ENCODE data around the gene PKP4. TPM values are rescaled to one million over a fixed set of nuclear protein-coding genes. Genes with fewer than 3 reads are reported as not detected.
A peak's percentile ranks its signal among the peaks of the same experiment; 100 is the strongest.

The PKP4 gene
- total and polyA plus RNA-seq, 3 donors from 2014 or later: 42.5 to 60.5 (median 60.0) TPM

DNA sequence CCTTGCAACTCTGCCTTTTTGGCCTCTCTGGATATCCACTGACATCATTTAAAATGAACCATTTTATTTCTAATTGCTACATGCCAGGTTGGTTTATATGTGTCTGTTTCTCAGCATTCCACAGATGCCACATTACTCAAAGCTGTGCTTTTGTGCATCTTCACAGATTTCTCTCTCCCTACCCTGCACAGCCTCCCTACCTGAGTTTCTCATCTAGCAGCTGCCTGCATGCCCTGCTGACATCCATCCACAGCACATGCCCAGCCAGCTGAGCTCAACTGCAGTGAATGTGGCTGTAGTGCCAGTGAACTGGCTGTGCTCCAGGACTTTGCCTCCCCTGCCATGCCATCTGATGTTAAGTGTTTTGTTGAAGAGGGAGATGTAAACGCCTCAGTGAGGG lies 44.5 kb downstream of the PKP4 start:
- WGBS, 2 donors: 75 to 82% methylated on average over 1 of the region's 1 CpG
- peak; percentile 60 for DNase-seq

DNA sequence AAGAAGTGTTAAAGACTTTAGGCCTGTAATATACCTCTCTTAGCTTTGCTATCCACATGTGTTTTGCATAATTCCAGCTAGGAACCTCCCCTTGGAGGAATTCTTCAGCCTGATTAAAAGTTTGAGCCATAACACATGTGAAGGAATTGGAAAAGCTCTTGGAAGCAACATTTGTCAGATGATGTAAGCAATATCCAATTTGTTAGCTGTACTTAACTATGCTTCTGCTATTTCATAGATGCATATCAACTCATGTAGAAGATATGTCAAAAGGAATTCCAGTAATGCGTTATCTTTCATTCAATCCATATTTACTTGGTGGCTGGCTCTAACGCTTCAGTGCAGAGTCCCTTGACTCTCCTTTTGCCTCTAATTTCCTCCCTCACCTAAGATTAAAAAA lies 46.2 kb downstream of the PKP4 start:
- Histone ChIP-seq H3K4me3 (no peak overlapping the region), H3K27ac (no peak overlapping the region), H3K9me3 (no peaks in the 10 kb centered on the region), H3K36me3 (ENCODE audit: low read depth, missing control alignments) (no peaks in the 10 kb centered on the region), H3K27me3 (no peaks in the 10 kb centered on the region), H3K4me1 (peaks cover 14% of the 10 kb centered on the region)
- TF ChIP-seq POLR2A (IDR thresholded peaks at IDR 0.05) (no peak), CTCF (IDR thresholded peaks at IDR 0.05) (no peak)
- intact Hi-C loops (cut with DNase I; ENCODE audit: low total_unique reads): no loop called here
- WGBS, 2 donors: 79 to 85% methylated on average over 2 of the region's 2 CpGs
- DNase-seq: no peak

More for the DNA sequence above, 44.5 kb downstream of the PKP4 start:
- TF ChIP-seq CTCF (IDR thresholded peaks at IDR 0.05) (no peak), POLR2A (IDR thresholded peaks at IDR 0.05) (no peak)
- peaks cover 14% of the 10 kb centered on the region for H3K4me1 ChIP-seq
- H3K27ac ChIP-seq: no peak overlapping the region
- H3K4me3 ChIP-seq: no peak overlapping the region
- intact Hi-C loops (cut with DNase I; ENCODE audit: low total_unique reads): no loop called here
- no peaks in the 10 kb centered on the region for H3K27me3 ChIP-seq
- no peaks in the 10 kb centered on the region for H3K36me3 ChIP-seq (ENCODE audit: low read depth, missing control alignments)
- no peaks in the 10 kb centered on the region for H3K9me3 ChIP-seq

DNA sequence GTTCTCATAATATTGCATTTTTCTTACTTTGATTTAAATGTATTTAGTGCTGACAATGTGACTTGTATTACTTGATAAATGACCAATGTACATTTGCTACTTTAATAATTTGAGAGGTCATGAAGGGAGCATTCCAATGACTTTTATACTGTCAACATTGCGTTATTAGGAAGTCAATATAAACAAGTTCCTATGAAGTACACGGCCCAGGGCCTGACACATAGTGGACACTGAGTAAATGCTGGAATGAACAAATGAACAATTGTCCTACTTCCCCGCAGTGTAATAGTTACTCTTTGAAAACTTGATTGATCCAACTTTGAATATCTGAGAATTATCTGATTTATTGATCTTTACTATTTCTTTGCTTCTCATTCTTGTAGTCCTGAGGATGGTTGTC lies 47.3 kb downstream of the PKP4 start:
- TF ChIP-seq POLR2A (IDR thresholded peaks at IDR 0.05) (no peak), CTCF (IDR thresholded peaks at IDR 0.05) (no peak)
- Histone ChIP-seq H3K27ac (no peak overlapping the region), H3K9me3 (no peaks in the 10 kb centered on the region), H3K27me3 (no peaks in the 10 kb centered on the region), H3K4me1 (peaks cover 12% of the 10 kb centered on the region), H3K4me3 (no peak overlapping the region), H3K36me3 (ENCODE audit: low read depth, missing control alignments) (no peaks in the 10 kb centered on the region)
- DNase-seq: no peak
- 87 to 90% methylated on average over 3 of the region's 3 CpGs for WGBS, 2 donors
- intact Hi-C loops (cut with DNase I; ENCODE audit: low total_unique reads): no loop called here

DNA sequence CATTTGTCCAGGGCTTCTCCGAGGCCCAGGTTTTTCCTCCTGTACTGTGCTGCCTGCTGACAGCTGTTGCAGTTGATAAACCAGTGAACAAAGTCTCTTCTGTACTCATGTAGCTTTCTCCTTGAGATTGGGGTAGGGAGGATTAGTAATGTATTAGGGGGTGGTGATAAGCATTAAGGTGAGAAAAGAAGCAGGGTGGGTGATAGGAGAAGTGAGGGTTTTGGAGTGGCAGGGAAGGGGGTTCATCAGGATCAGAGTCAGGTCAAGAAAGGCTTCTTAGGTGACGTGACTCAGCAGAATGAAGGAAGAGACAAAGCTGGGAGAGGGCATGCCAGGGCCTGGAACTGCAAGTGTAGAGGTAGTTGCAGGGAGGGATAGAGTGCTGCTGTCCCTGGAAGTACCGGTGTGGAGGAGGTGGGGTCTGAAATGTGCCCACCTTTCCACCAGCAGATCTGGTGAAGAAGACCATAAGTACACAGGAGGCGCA lies 48.7 kb downstream of the PKP4 start:
- no peak for DNase-seq
- Histone ChIP-seq H3K36me3 (ENCODE audit: low read depth, missing control alignments) (no peaks in the 10 kb centered on the region), H3K4me1 (peaks cover 7% of the 10 kb centered on the region), H3K9me3 (no peaks in the 10 kb centered on the region), H3K27me3 (no peaks in the 10 kb centered on the region), H3K4me3 (no peak overlapping the region), H3K27ac (no peak overlapping the region)
- TF ChIP-seq CTCF (IDR thresholded peaks at IDR 0.05): no peak
- no peak for TF ChIP-seq POLR2A (IDR thresholded peaks at IDR 0.05)
- 73 to 84% methylated on average over 4 of the region's 4 CpGs for WGBS, 2 donors
- intact Hi-C loops (cut with DNase I; ENCODE audit: low total_unique reads): no loop called here

DNA sequence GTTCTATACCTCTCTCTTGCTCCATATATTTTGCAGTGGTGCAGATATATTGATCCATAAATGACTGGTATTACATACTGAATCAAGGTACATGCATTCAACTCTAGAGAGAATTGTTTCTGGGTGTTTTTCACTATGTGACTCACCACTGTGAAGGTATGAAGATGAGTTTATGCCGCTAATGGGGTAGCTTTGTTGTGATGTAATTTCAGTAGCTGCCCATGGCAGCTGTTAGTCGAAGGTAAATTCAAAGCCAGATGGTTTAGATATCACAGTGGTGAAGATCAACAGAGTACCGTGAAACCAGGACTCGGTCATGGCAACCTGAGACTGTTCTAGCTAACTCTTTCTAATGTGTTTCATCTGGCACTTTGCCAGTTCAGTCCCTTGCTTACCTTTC lies 50.4 kb downstream of the PKP4 start:
- Histone ChIP-seq H3K27me3 (no peaks in the 10 kb centered on the region), H3K4me3 (no peak overlapping the region), H3K9me3 (no peaks in the 10 kb centered on the region), H3K36me3 (ENCODE audit: low read depth, missing control alignments) (no peaks in the 10 kb centered on the region), H3K4me1 (peaks cover 7% of the 10 kb centered on the region), H3K27ac (no peak overlapping the region)
- TF ChIP-seq CTCF (IDR thresholded peaks at IDR 0.05): no peak
- no peak for TF ChIP-seq POLR2A (IDR thresholded peaks at IDR 0.05)
- intact Hi-C loops (cut with DNase I; ENCODE audit: low total_unique reads): no loop called here
- 91 to 97% methylated on average over 4 of the region's 4 CpGs for WGBS, 2 donors
- DNase-seq: no peak
